Stimulated activated CD4-positive, alpha-beta T cell treated with anti-CD3 and anti-CD28 coated beads, Interleukin-12 subunit alpha, Interleukin-12 subunit beta, amount 100 ng/mL, for 48 hours (primary cell): Measurements from ENCODE around the gene ZNF691.
"Not testable (repeated sequence)": the region's sequence is repeated elsewhere in the genome, so short reads cannot be mapped to it uniquely, and the experiment has no call there.

Source experiments
- DNase-seq, 3 donors: peaks; one replicate each; pipeline ENCODE4 v3.0.0-alpha.2; 2020; ENCODE audit warnings: low read depth in 2 of 3, low spot score in 1 of 3

The ZNF691 gene

GRCh38 chr1:42859366-42859765, 13.0 kb downstream of the ZNF691 start:
- not testable (repeated sequence) for DNase-seq

DNA sequence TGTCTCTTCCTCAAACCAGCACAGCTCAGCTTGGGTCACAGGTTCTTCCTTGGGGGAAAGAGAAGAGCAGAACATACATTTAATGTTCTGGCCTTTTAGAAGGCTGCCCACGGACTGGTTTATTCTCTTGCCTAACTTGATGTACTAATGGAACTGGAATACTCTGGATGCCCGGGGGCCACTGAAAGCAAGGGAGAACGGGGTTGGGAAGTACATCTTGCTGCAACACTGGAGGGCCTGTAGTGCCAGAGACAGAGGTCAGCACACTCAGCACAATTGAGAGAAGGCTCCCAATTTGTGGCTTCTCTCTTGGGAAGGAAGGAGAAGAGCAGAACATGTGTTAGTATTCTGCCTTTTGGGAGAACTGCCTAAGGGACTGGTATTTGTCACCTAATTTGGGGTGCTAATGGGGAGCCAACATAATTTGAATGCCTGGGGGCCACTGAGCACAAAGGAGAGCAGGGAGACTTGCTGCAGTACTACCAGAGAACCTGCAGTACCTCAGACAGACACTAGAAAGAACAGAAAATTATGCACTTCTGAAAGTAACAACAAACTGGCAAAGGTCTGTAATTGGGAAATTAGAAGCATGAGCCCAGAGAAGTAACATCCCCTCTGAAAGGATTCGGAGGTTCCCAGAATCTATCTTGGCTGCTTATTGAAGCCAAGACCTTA, 14.1 kb downstream of the ZNF691 start:
- no peak for DNase-seq

- DNase-seq = no peak
Measured at GRCh38 chr1:42861014-42861399, 14.6 kb downstream of the ZNF691 start.

DNA sequence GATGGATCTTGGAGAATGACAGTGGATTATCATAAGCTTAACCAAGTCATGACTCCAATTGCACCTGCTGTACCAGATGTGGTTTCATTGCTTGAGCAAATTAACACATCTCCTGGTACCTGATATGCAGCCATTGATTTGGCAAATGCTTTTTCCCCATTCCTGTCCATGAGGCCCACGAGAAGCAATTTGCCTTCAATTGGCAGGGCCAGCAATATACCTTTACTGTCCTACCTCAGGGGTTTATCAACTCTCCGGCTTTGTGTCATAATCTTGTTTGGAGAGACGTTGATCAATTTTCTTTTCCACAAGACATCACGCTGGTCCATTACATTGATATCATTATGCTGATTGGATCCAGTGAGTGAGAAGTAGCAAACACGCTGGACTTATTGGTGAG, 20.1 kb downstream of the ZNF691 start:
- no peak for DNase-seq

DNA sequence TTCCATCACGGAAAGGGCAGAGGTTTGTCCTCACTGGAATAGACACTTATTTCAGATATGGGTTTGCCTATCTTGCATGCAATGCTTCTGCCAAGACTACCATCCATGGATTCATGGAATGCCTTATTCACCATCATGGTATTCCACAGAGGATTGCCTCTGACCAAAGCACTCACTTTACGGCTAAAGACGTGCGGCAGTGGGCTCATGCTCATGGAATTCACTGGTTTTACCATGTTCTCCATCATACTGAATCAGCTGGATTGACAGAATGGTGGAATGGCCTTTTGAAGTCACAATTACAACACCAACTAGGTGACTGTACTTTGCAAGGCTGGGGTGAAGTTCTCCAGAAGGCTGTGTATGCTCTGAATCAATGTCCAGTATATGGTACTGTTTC, 22.1 kb downstream of the ZNF691 start:
- not testable (repeated sequence) for DNase-seq

- not testable (repeated sequence) for DNase-seq
Measured at GRCh38 chr1:42869254-42869653, 22.8 kb downstream of the ZNF691 start.

DNA sequence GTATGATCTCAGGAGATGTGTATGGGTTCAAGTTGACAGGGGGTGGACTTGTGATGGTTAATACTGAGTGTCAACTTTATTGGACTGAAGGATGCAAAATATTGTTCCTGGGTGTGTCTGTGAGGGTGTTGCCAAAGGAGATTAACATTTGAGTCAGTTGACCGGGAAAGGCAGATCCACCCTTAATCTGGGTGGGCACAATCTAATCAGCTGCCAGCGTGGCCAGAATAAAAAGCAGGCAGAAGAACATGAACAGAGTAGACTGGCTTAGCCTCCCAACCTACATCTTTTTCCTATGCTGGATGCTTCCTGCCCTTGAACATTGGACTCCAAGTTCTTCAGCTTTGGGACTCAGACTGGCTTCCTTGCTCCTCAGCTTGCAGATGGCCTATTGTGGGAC, 23.3 kb downstream of the ZNF691 start:
- not testable (repeated sequence) for DNase-seq

DNA sequence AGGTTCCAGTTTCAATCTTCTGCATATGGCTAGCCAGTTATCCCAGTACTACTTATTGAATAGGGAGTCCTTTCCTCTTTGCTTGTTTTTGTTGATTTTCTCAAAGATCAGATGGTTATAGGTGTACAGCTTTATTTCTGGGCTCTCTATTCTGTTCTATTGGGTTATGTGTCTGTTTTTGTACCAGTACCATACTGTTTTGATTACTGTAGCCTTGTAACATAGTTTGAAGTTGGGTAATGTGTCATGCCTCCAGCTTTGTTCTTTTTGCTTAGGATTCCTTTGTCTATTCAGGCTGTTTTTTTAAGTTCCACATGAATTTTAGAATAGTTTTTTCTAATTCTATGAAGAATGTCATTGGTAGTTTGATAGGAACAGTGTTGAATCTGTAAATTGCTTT, 26.7 kb downstream of the ZNF691 start:
- not testable (repeated sequence) for DNase-seq

DNA sequence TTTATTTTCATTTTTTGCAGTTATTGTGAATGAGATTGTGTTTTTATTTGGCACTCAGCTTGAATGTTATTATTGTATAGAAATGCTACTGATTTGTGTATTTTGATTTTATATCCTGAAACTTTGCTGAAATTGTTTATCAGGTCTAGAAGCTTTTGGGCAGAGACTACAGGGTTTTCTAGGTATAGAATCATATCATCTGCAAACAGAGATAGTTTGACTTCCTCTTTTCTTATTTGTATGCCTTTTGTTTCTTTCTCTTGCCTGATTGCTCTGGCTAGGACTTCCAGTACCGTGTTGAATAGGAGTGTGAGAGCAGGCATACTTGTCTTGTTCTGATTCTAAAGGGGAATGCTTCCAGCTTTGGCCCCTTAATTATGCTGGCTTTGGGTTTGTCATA, 27.3 kb downstream of the ZNF691 start:
- no peak for DNase-seq

DNA sequence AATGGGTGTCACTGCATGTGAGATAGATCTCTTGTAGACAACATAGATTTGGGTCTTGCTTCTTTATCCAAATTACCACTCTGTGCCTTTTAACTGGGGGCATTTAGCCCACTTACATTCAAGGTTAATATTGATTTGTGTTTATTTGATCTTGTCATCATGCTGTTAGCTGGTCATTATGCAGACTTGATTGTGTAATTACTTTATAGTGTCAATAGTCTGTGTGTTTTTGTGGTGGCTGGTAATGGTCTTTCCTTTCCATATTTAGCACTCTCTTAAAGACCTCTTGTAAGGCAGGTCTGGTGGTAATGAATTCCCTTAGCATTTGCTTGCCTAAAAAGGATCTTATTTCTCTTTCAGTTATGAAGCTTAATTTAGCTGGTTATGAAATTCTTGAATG, 29.6 kb downstream of the ZNF691 start:
- DNase-seq = no peak

GRCh38 chr1:42877380-42877779, 31.0 kb downstream of the ZNF691 start:
- no peak for DNase-seq

DNA sequence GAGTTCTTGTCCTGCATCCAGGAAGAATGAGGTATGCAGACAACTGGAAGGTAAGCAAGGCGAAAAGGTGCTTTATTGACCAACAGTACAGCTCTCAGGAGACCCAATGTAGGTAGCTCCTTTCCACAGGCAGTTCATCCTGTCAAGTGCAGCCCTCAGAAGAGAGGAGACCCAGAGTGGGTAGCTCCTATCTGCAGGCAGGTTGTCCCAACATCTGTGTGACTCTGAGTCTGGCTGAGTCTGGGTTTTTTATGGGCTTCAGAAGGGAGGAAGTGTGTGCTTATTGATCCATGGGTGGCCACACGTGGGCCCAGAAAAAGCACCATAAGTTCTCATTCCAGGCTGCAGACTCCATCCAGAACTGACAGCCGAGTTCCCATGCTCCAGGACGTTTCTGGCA, 34.0 kb downstream of the ZNF691 start:
- DNase-seq = no peak

- no peak for DNase-seq
Measured at GRCh38 chr1:42886046-42886739, 39.8 kb downstream of the ZNF691 start.

DNA sequence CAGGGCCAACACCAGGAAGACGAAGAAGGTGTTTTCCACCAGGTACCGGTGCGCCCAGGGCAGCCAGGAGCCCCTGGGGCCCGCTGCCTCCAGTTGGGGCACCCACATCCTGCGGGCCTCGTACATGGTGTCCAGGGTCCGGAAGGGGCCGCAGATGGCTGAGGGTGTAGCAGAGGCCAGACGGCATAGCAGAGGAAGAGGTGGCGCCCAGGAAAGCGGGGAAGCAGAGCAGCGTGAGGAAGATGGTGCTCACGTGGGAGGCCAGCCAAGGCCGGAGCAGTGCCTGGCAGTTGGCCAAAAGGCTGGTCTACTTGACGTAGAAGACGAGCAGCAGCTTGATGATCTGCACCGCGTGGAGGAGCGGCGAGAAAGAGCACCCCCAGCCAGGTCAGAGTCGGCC, 40.4 kb downstream of the ZNF691 start:
- DNase-seq = no peak

- DNase-seq = no peak
Measured at GRCh38 chr1:42887366-42887765, 41.0 kb downstream of the ZNF691 start.

DNA sequence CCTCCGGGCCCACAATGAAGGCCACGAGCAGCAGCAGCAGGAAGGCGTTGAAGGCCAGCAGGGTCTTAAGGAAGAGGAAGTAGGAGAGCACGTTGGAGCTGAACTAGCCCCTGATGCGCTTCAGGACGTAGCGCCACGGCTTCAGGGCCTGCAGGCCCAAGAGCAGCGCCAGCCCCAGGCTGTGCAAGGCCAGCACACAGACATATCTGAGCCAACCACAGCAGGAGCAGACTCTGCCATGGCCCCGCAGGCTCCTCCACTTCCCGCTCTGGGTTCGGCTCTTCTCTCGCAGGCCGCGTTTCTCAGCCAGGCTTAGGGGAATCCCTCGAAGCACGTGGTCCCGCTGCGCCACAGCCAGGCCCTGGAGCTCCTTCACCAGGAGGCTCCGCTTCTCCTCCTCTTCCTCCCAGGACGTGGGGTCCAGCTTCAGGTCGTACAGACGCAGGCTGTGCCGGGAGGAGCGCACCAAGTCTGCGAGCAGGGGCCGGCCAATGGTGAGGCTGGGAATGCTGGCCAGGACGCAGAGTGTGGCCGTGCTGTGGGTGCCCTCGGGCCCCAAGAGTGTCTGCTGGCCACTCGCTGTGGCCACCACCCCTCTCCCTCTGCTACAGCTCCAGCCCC, 41.7 kb downstream of the ZNF691 start:
- DNase-seq = no peak

DNA sequence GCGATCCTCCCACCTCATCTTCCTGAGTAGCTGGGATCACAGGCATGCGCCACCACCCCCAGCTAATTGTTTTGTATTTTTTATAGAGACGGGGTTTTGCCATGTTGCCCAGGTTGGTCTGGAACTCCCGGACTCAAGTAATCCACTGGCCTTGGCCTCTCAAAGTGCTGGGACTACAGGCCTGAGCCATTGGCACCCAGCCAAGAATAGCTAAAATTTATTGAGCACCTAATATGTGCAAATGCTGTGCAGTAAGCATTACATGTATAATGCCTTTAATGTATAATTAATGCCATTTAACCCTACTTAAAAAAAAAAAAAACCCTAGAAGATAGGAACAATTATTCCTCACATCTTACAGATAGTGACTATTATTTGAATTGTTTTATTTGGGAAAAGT, 42.9 kb downstream of the ZNF691 start:
- no peak for DNase-seq

DNA sequence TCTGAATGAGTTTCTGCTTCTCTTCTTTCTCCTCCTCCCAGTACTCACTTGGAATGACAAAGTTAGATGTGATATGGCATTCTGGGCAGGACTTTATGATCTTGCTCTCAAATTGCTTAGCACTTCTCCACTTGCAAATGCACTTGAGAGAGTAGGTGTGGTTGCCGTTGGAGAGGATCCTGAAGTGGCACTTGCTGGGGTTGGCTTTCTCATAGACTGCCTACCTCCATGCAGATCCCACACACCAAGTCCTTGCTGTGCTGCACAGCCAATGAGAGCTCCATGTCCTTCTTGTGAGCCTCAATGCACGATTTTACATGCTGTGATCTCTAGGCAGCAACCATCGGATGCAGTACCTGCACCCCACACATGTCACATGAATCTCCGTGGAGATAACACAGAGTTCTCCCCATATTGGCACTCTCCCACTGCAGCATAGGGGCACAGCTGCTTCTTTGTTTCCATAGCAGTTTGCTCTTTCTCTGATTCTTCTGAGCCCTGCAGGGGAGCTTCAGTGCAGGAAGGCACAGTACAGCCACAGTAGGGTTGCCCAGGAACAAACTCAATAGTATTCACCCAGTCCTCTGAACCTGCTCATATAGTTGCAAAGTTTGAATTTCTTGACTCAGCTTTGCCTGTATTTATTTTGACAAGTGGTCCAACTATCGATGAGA, 45.2 kb downstream of the ZNF691 start:
- no peak for DNase-seq

DNA sequence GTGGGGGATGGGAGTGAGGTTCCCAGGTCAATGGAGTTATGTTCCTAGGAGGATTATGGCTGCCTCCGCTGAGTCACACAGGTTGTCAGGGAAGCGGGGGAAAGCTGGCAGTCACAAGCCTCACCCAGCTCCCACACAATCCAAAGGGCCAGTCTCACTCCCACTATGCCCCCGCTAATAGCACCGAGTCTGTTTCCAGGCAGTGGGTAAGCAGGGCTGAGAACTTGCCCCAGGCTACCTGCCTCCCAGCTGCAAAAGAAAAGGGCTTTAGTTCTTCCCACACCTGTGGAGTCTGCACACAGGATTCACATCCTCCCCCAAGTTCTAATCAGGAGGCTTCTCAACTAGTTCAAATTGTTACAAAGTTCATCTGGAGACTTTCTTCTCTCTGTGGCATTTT, 53.5 kb downstream of the ZNF691 start:
- DNase-seq = not testable (repeated sequence)
